GM12878 (cell line): ENCODE results near the gene HAP1. TPM values are rescaled to one million over a fixed set of nuclear protein-coding genes. Genes with fewer than 3 reads are reported as not detected.

Source experiments
- BHLHE40 ChIP-seq, 2 experiments: fragments of 450-650 bp in 1 of 2; IDR thresholded peaks; 2 replicates each; pipeline ENCODE4 v1.6.1; 2011 to 2017; ENCODE audit warnings: low read depth in 2 of 2, borderline replicate concordance in 1 of 2, improper control_type of control experiment in 1 of 2, low read length in 1 of 2, mild to moderate bottlenecking in 1 of 2
- BRCA1 ChIP-seq: IDR thresholded peaks from 2 replicates; pipeline ENCODE4 v1.6.1; 2011; ENCODE audit warnings: low read depth, low read length, improper control_type of control experiment
- ESRRA ChIP-seq: IDR thresholded peaks from 2 replicates; pipeline ENCODE4 v1.6.1; 2012; ENCODE audit warnings: mild to moderate bottlenecking, low read length, improper control_type of control experiment
- ETV6 ChIP-seq, 2 experiments: fragments of 450-650 bp in 1 of 2; IDR thresholded peaks in 1 of 2; conservative IDR thresholded peaks in 1 of 2; 2 replicates each; pipeline ENCODE4 v1.6.1; 2014; ENCODE audit warnings: antibody characterized with exemption in 1 of 2, borderline replicate concordance in 1 of 2, low read depth in 1 of 2, mild to moderate bottlenecking in 1 of 2, moderate library complexity in 1 of 2
- IKZF2 ChIP-seq, 2 experiments: fragments of 450-650 bp; IDR thresholded peaks; 2 replicates each; pipeline ENCODE4 v1.6.1; 2017; ENCODE audit warnings: mild to moderate bottlenecking in 2 of 2, moderate library complexity in 2 of 2
- MTA2 ChIP-seq: fragments of 450-650 bp; IDR thresholded peaks from 2 replicates; pipeline ENCODE4 v1.6.1; 2016; ENCODE audit warnings: low read depth, mild to moderate bottlenecking, moderate library complexity
- NFXL1 ChIP-seq: fragments of 450-650 bp; IDR thresholded peaks from 2 replicates; pipeline ENCODE4 v1.6.1; 2017; ENCODE audit warnings: antibody characterized with exemption, mild to moderate bottlenecking, borderline replicate concordance
- SIN3A ChIP-seq: IDR thresholded peaks from 2 replicates; pipeline ENCODE4 v1.6.1; 2012; ENCODE audit warnings: low read depth, low read length, improper control_type of control experiment
- SREBF1 ChIP-seq: IDR thresholded peaks from 2 replicates; pipeline ENCODE4 v1.6.1; 2012; ENCODE audit warnings: mild to moderate bottlenecking, low read length
- YY1 ChIP-seq: IDR thresholded peaks from 2 replicates; pipeline ENCODE4 v1.6.1; 2011; ENCODE audit warnings: low read depth, mild to moderate bottlenecking, low read length
- polyA plus RNA-seq, 11 experiments: library from polyadenylated mRNA; depleted of rRNA in 4 of 11; unstranded in 6 of 11; stranded (reverse) in 5 of 11; fragments of >200 nt; fragmentation: Nextera tagmentation in 4 of 11; fragmentation: Illumina TruSeq in 1 of 11; extraction: Ambion mirVana in 4 of 11; extraction: Trizol in 1 of 11; gene quantifications; 1 replicate in 1 of 11; 2 replicates in 10 of 11; pipeline versions ENCODE4 v1.2.1 to v1.2.3, GENCODE V29; 2011 to 2016; ENCODE audit warnings: inconsistent platforms in 2 of 11, missing spikeins in 2 of 11, low read depth in 1 of 11
- total RNA-seq, 4 experiments: library from RNA; depleted of rRNA in 3 of 4; stranded (reverse); fragments of >200 nt in 3 of 4; fragmentation: Illumina TruSeq in 1 of 4; extraction: Trizol in 1 of 4; gene quantifications; 2 replicates each; pipeline versions ENCODE4 v1.2.1 to v1.2.3, GENCODE V29; 2013 to 2021
- TF ChIP-seq, protein P1 (sequence below), 3 experiments: IDR thresholded peaks in 2 of 3; conservative IDR thresholded peaks in 1 of 3; 2 replicates each; pipeline ENCODE4 v1.5.1; 2011; ENCODE audit warnings: low read depth in 3 of 3, low read length in 3 of 3, mild to moderate bottlenecking in 3 of 3, control low read depth in 2 of 3, moderate library complexity in 2 of 3, inconsistent platforms in 1 of 3, mixed read lengths in 1 of 3; ENCODE audit not compliant: control insufficient read depth in 2 of 3, insufficient read depth in 1 of 3; ENCODE audit errors: extremely low read depth in 1 of 3
- TF ChIP-seq, protein P2 (sequence below): fragments of 450-650 bp; formaldehyde crosslinking; IDR thresholded peaks from 2 replicates; pipeline ENCODE4 v1.4.0; 2022; ENCODE audit warnings: mild to moderate bottlenecking, moderate library complexity
- TF ChIP-seq, protein P3 (sequence below): fragments of 450-650 bp; IDR thresholded peaks from 2 replicates; pipeline ENCODE4 v1.6.1; 2017; ENCODE audit warnings: borderline replicate concordance
- TF ChIP-seq, protein P4 (sequence below): IDR thresholded peaks from 2 replicates; pipeline ENCODE4 v1.6.1; 2011; ENCODE audit warnings: borderline replicate concordance, low read depth, mild to moderate bottlenecking, moderate library complexity, low read length; ENCODE audit not compliant: insufficient read depth, poor library complexity, severe bottlenecking
- TF ChIP-seq, protein P5 (sequence below): fragments of 450-650 bp; IDR thresholded peaks from 2 replicates; pipeline ENCODE4 v1.6.1; 2016; ENCODE audit warnings: mild to moderate bottlenecking
- TF ChIP-seq, protein P6 (sequence below): fragments of 450-650 bp; IDR thresholded peaks from 2 replicates; pipeline ENCODE4 v1.6.1; 2016; ENCODE audit warnings: mild to moderate bottlenecking

Gene HAP1
- total and polyA plus RNA-seq, 10 of the 15 experiments (the other 5 are each of a cell fraction or from before 2014, with no cell fraction given), result not detected

DNA sequence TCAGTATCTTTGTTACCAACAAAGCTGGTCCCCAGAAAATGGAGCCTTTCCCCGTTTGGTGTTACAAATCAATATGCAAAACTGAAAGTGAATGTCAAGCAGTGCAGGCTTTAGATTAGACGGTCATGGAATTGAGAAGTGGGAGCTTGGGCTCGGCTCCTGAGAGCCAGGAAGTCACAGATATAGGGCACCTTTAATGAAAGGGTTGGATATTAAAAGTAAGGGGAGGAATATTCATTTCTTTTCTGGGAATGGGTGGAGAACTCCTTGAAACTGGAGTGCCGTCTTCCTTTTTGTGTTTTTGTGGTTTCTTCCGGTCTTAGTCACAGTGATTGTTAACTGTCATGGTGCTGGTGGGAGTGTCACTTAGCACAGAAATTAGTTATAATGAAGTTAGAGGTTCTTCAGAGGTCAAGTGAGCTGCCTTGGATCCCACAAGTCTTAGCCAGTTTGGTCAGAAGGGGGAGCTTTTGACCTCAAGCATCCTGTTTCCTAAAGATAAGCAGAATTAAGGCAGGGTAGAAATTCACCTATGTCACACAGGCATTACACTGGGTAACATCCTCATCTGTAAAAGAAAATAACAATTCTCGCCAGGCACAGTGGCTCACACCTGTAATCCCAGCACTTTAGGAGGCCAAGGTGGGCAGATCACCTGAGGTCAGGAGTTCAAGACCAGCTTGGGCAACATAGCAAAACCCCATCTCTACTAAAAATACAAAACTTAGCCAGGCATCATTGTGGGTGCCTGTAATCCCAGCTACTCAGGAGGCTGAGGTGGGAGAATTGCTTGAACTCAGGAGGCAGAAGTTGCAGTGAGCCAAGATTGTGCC is 55.3 kb downstream of the HAP1 start (continued):
- TF ChIP-seq, protein P1, sequence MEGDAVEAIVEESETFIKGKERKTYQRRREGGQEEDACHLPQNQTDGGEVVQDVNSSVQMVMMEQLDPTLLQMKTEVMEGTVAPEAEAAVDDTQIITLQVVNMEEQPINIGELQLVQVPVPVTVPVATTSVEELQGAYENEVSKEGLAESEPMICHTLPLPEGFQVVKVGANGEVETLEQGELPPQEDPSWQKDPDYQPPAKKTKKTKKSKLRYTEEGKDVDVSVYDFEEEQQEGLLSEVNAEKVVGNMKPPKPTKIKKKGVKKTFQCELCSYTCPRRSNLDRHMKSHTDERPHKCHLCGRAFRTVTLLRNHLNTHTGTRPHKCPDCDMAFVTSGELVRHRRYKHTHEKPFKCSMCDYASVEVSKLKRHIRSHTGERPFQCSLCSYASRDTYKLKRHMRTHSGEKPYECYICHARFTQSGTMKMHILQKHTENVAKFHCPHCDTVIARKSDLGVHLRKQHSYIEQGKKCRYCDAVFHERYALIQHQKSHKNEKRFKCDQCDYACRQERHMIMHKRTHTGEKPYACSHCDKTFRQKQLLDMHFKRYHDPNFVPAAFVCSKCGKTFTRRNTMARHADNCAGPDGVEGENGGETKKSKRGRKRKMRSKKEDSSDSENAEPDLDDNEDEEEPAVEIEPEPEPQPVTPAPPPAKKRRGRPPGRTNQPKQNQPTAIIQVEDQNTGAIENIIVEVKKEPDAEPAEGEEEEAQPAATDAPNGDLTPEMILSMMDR (IDR thresholded peaks at IDR 0.05 in 2 of 3, conservative IDR thresholded peaks at IDR 0.05 in 1 of 3; ENCODE audit: control insufficient read depth in 2 of 3, extremely low read depth in 1 of 3, insufficient read depth in 1 of 3, low read depth in 3 of 3, low read length in 3 of 3), result peak; percentile 29 to 63 (median 33); a peak in 4 of 6 replicates
- TF ChIP-seq ETV6 (conservative IDR thresholded peaks at IDR 0.05 in 1 of 2, IDR thresholded peaks at IDR 0.05 in 1 of 2; ENCODE audit: borderline replicate concordance in 1 of 2, low read depth in 1 of 2) (no peak), ESRRA (peak; percentile 95), SIN3A (0 out of 2 replicates have a peak, but pooled peaks have one; percentile 38), BRCA1 (no peak), SREBF1 (no peak), YY1 (peak; percentile 47; the same call in 1 of the 2 replicates), MTA2 (peak; percentile 92), BHLHE40 (IDR thresholded peaks at IDR 0.05; ENCODE audit: borderline replicate concordance in 1 of 2, low read depth in 2 of 2, low read length in 1 of 2) (peak in 1 of 2 experiments; percentile 40; a peak in 2 of 4 replicates), NFXL1 (no peak), IKZF2 (IDR thresholded peaks at IDR 0.05) (peak; percentile 98)
- TF ChIP-seq, protein P2, sequence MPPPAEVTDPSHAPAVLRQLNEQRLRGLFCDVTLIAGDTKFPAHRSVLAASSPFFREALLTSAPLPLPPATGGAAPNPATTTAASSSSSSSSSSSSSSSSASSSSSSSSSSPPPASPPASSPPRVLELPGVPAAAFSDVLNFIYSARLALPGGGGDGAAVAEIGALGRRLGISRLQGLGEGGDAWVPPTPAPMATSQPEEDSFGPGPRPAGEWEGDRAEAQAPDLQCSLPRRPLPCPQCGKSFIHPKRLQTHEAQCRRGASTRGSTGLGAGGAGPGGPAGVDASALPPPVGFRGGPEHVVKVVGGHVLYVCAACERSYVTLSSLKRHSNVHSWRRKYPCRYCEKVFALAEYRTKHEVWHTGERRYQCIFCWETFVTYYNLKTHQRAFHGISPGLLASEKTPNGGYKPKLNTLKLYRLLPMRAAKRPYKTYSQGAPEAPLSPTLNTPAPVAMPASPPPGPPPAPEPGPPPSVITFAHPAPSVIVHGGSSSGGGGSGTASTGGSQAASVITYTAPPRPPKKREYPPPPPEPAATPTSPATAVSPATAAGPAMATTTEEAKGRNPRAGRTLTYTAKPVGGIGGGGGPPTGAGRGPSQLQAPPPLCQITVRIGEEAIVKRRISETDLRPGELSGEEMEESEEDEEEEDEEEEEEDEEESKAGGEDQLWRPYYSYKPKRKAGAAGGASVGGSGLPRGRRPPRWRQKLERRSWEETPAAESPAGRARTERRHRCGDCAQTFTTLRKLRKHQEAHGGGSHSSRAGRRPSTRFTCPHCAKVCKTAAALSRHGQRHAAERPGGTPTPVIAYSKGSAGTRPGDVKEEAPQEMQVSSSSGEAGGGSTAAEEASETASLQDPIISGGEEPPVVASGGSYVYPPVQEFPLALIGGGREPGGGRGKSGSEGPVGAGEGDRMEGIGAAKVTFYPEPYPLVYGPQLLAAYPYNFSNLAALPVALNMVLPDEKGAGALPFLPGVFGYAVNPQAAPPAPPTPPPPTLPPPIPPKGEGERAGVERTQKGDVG (CRISPR knock-in tag), result no peak
- TF ChIP-seq, protein P3, sequence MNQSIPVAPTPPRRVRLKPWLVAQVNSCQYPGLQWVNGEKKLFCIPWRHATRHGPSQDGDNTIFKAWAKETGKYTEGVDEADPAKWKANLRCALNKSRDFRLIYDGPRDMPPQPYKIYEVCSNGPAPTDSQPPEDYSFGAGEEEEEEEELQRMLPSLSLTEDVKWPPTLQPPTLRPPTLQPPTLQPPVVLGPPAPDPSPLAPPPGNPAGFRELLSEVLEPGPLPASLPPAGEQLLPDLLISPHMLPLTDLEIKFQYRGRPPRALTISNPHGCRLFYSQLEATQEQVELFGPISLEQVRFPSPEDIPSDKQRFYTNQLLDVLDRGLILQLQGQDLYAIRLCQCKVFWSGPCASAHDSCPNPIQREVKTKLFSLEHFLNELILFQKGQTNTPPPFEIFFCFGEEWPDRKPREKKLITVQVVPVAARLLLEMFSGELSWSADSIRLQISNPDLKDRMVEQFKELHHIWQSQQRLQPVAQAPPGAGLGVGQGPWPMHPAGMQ, result no peak
- TF ChIP-seq, protein P4, sequence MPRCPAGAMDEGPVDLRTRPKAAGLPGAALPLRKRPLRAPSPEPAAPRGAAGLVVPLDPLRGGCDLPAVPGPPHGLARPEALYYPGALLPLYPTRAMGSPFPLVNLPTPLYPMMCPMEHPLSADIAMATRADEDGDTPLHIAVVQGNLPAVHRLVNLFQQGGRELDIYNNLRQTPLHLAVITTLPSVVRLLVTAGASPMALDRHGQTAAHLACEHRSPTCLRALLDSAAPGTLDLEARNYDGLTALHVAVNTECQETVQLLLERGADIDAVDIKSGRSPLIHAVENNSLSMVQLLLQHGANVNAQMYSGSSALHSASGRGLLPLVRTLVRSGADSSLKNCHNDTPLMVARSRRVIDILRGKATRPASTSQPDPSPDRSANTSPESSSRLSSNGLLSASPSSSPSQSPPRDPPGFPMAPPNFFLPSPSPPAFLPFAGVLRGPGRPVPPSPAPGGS, result no peak
- TF ChIP-seq, protein P5, sequence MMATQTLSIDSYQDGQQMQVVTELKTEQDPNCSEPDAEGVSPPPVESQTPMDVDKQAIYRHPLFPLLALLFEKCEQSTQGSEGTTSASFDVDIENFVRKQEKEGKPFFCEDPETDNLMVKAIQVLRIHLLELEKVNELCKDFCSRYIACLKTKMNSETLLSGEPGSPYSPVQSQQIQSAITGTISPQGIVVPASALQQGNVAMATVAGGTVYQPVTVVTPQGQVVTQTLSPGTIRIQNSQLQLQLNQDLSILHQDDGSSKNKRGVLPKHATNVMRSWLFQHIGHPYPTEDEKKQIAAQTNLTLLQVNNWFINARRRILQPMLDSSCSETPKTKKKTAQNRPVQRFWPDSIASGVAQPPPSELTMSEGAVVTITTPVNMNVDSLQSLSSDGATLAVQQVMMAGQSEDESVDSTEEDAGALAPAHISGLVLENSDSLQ, result peak; percentile 82
- TF ChIP-seq, protein P6, sequence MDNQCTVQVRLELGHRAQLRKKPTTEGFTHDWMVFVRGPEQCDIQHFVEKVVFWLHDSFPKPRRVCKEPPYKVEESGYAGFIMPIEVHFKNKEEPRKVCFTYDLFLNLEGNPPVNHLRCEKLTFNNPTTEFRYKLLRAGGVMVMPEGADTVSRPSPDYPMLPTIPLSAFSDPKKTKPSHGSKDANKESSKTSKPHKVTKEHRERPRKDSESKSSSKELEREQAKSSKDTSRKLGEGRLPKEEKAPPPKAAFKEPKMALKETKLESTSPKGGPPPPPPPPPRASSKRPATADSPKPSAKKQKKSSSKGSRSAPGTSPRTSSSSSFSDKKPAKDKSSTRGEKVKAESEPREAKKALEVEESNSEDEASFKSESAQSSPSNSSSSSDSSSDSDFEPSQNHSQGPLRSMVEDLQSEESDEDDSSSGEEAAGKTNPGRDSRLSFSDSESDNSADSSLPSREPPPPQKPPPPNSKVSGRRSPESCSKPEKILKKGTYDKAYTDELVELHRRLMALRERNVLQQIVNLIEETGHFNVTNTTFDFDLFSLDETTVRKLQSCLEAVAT, result no peak; the same call in none of the 2 replicates
